Hindlimb muscle (tissue), 1 donor: ENCODE measurements around the gene PSME3IP1. TPM values are rescaled to one million over a fixed set of nuclear protein-coding genes. Genes with fewer than 3 reads are reported as not detected.

Experiments used
- DNase-seq: peaks from one replicate; pipeline ENCODE4 v3.0.0-alpha.2; 2013
- polyA plus RNA-seq: library from polyadenylated mRNA; unstranded; fragments of 120-200 nt; gene quantifications from one replicate; pipeline ENCODE4 v1.2.1, GENCODE V29; 2013; ENCODE audit not compliant: insufficient read length

PSME3IP1 gene
- polyA plus RNA-seq, 1 donor = 52.7 TPM

DNA sequence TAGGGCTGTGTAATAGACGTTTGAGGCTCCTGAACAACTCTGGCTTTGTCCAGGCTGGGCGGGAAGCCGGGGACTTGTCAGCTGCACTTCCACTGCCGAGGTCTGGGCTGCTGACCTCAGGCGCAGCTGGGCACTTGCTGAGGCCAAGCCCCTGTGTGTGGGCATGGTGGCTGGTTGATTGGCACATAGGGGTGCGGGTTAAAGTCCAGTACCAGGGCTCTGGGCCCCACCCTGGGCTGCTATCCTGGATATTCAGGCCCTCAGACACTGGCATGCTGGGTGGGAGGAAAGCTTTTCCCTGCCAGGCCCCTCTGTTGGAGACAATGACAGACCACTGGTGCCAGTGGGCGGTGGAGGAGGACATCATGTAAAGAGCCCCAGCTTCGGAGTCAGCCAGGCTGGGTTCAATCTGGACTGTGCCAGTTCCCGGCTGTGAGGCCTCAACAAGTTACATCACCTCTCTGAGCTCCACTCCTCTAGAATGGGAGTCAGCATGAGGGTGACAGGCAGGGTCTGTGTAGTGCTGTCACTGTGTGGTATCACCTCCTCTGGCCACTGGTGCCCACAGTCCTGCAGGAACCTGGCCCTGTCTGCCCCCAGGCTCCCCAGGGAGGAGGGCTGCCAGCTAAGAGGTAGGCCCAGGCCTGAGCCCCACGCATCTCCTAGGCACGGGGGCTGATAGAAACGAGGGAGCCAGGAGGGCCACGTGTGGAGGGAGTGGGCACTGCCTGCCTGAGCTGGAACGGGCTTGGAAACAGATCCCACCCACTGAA is 42.5 kb downstream of the PSME3IP1 start:
- DNase-seq = no peak

GRCh38 chr16:57141822-57142631 is 43.8 kb downstream of the PSME3IP1 start:
- DNase-seq = no peak

DNA sequence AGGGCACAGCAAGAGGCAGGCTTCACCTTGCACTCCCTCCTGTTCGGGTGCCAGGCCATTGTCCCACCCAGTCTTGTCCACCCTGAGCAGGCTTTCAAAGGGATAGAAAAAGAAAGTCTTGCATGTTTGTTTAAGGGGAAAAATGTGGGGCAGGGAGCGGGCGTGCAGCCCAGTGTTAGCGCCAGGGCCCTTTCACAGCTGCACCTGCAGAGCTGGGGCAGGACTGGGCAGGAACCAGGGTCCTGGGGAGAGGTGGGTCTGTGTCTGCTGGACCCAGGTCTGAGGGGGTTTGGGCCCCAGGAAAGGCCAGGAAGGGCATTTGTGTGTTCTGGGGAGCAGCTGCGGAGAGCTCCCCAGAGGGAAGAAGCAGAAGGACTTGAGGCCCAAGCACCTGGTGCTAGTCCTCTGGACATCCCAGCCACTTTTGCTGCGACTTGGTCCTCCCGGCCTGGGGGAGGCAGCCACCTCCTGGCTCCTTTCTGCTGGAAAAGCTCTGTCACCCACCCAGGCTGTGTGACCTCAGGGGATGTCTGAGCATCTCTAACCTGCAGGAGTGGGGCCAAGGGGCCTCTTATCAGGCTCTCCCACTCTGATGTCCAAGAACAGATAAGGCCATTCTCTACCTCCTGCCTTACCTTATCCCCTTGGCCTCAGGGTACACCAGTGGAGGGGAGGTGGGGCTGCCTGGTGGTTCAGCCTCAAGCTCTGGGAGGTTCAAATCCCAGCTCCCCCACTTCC is 44.7 kb downstream of the PSME3IP1 start:
- DNase-seq = no peak

DNA sequence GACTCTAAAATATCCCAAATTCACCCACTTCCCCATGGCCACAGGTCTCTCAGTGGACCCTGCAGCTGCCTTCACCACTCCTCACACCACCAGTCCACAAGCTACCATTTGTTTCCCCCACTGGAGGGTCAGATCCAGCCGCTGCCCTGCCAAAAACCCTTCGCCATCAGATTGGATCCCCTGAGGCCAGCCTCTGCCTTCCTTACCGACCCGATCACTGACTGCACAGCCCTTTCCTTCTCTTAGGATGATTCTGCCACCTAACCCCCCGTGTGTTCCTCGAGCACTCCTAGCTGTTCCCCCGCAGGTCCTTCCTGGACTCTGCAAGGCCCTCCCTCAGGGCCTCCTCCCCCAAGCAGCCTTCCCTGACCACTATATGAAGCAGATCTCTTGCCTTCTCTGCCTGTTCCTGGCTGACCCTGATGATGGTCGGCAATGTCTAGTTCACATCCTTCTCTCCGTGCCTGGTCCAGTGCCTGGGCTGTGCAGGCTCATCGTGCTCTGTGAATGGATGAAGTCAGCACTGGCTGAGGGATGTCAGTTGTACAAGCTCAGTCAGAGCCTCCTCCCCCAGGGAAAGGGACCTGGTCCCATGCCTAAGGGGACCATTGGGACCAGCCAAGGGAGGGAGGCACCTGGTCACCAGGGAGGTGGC is 47.4 kb downstream of the PSME3IP1 start:
- DNase-seq = no peak

- no peak for DNase-seq
Observed at GRCh38 chr16:57137566-57138273, 48.1 kb downstream of the PSME3IP1 start.

DNA sequence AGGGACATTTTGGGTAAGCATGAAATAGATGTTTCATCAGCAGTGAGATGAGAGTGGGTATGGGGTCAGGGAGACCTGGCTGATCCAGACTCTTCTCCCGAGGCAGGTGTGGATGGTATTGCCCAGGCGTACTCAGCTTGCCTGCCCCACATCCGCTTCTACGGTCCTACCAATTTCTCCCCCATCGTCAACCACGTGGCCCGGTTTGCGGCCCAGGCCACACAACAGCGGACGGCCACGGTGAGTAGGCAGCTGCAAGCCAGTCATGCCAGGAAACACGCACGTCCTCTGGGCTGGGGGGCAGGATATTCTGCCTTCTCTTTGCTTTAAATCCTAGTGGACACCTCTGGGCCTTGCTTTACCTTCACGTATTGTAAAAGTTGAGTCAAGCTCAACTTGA is 48.8 kb downstream of the PSME3IP1 start:
- DNase-seq = no peak

- DNase-seq = no peak
Observed at GRCh38 chr16:57134982-57135381, 50.9 kb downstream of the PSME3IP1 start.

DNA sequence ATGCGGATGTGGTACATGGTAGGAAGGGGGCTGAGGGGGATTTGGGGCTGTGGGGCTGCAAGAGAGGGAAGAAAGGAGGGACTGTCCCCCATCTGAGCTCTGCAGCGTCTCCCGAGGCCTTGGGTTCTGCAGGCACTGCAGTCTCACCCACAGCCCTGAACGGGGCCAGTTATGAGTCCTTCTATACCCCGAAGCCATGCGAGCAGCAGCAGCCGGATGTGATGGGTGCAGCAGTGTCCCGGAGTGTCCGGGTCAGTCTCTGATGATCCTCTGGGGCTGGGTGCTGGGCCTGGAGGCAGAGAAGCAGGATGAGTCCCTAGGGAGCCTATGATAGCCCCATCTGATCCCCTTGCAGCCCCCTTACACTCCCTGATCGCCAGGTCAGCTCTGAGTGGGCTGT is 52.0 kb downstream of the PSME3IP1 start:
- no peak for DNase-seq

DNA sequence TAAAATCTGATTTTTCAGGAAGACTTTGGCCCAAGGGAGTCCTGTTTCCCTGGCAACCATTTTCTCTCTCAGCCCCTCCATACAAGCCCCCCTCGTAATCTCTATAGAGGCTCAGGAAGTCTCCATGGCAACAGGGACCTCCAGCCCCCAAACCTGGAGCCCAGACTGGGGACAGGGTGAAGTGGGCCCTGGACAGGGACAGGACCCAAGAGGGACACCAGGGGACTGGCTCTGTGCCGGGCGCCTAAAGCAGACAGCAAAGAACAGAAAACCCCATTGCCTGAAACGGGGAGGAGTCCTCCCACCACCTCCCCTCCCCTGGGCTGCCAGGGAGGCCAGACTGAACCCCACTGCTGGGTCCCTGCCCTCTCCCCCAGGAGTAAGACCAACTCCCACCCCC is 52.8 kb downstream of the PSME3IP1 start:
- DNase-seq = no peak

- DNase-seq = no peak
Observed at GRCh38 chr16:57132470-57132869, 53.4 kb downstream of the PSME3IP1 start.

DNA sequence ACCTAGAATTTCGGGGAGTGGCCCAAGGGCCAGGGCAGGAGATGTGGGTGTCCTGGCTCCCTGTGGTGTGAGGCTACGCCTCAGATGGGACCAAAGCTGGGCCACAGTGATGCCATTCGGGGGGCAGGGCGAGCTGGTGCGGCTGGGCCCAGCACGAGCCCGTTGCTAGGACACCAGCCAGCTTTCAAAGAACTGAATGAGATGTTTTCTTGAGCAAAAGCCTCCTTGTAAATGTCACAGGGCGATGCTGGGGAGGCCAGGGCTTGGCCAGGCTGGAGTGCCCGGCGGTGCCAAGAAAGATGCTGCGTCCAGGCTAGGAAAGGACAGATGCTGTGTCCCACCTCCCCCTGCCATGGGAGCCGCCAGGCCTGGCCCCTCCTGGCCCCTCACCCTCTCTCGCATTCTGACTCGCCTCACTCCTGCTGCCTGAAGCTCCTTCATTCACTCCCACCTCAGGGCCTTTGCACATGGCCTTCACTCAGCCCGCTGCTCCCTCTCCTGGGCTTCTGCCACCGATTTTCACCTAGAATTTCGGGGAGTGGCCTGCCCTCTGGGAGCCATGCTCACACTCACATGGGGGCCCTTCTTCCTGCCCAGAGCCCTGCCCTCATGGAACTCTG is 54.4 kb downstream of the PSME3IP1 start:
- DNase-seq = no peak

- DNase-seq = no peak
Observed at GRCh38 chr16:57130950-57131321, 54.9 kb downstream of the PSME3IP1 start.

DNA sequence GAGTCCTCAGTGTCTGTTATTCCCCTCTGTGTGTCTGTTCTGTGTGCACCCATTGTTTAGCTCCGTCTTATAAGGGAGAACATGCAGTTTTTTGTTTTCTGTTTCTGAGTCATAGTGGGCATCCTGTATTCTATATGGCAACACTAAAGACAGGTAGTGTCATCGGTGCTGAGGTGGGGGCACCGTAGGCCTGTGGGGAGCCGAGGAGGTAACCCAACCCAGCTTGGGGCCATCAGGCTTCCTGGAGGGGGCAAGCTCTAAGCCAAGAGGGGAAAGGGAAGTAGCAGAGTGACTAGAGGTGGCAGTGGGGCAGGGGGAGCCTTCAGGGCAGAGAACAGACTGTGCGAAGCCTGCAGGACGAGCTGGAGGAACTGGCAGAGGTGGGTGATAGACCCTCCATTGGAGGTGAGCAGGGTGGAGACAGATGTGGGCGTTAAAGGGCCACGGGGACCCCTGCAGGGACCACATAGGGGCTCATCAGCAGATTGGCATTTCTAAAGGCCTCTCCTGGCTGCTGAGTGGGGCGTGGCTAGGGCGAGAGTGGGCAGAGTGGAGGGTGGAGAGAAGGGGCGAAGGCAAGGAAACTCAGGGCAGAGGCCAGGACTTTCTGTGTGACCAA is 57.0 kb downstream of the PSME3IP1 start:
- DNase-seq = no peak

GRCh38 chr16:57127836-57128235 is 58.0 kb downstream of the PSME3IP1 start:
- no peak for DNase-seq

DNA sequence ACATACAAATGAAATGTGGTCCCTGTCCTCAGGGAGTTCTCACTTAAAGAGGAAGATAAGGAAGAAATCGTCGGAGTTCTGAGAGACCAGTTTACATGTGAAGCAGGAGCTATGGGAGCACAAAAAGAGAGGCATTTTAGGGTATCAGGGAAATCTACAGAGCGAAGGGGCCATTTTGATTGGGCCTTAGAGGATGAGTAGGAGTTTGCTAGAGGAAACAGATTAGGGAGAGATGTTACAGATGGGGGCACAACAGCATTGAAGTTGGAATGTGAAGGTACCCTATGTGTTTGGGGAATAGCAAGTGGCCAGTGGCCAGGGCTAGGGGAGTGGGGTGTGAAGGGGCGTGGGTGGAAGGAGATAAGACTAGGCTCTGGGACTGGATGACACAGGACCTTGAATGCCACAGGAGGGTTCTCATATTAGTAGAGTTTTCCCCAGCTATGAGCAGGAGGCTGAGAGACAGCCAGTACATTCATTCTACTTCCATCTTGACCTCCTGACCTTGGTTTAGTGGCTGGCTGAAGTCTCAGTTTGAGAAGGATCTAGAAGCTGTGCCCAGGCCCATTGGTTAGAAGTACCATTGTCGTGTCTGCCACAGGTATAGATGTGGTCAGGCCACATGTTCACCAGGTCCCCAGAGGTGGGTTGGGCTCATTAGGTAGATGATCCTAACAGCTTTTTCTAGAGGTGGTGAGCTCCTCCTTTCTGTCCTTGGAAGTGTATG is 58.6 kb downstream of the PSME3IP1 start:
- no peak for DNase-seq

GRCh38 chr16:57126411-57126810 is 59.4 kb downstream of the PSME3IP1 start:
- DNase-seq = no peak

DNA sequence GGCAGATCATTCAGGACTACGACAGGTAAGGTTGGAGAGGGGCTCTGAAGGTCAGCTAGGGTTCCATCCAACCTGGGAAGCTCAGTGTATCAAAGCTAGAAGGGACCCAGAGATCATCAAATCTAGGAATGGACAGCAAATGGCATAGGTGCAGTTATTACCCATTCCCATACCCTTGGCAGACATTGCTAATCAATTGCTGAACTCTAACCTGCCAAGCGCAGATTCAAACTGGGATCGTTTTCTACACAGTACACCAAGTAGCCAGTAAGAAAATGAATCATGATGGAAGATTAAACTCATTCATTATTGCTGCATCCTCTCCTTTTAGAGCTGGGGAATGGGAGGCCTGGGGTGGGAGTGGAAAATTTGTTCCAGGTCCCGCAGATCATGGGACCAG is 59.9 kb downstream of the PSME3IP1 start:
- DNase-seq = no peak

- no peak for DNase-seq
Observed at GRCh38 chr16:57125376-57125775, 60.5 kb downstream of the PSME3IP1 start.

DNA sequence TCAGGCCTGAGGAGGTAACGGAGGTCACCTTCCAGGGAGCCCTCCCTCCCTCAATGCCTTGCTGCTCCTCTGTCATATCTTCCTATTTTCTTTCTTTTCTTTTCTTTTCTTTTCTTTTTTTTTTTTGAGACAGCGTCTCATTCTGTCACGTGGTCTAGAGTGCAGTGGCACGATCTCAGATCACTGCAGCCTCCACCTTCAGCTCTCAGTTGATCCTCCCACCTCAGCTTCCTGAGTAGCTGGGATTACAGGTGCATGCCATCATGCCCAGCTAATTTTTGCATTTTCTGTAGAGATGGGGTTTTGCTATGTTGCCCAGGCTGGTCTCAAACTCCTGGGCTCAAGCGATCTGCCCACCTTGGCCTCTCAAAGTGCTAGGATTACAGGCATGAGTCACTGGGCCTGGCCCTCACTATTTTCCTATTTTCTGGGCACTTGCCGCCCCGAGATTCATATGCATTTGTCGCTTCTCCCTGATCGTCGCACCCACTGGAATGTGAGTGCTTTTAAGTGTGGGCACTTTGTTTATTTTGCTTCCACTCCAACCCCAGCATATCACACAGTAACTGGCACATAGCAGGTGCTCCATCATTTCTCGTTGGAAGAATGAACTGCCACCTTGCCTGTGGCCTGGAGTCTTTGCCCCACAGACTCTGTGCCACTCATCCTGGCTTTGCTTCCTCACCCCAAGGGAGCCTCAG is 61.7 kb downstream of the PSME3IP1 start:
- no peak for DNase-seq
